Fibroblast of lung (primary cell): ENCODE results near the gene POLN. TPM values are rescaled to one million over a fixed set of nuclear protein-coding genes. Genes with fewer than 3 reads are reported as not detected.

ENCODE experiments used
- DNase-seq, 2 donors: peaks; one replicate each; pipeline versions ENCODE4 v3.0.0 to v3.0.0-alpha.2; 2010; ENCODE audit warnings: low read depth in 2 of 2
- H2AFZ ChIP-seq: 2 replicates; pipeline ENCODE4 v1.5.1; 2012; ENCODE audit warnings: low read length, control low read depth, inconsistent platforms
- H3K27ac ChIP-seq: 2 replicates; pipeline ENCODE4 v1.5.1; 2011; ENCODE audit warnings: low read length, control low read depth; ENCODE audit not compliant: insufficient read depth
- H3K27me3 ChIP-seq: 2 replicates; pipeline ENCODE4 v1.5.1; 2011; ENCODE audit warnings: mild to moderate bottlenecking, low read length; ENCODE audit not compliant: control insufficient read depth, insufficient read depth
- H3K36me3 ChIP-seq: 2 replicates; pipeline ENCODE4 v1.5.1; 2011; ENCODE audit warnings: low read length; ENCODE audit not compliant: control insufficient read depth, insufficient read depth
- H3K4me1 ChIP-seq: 2 replicates; pipeline ENCODE4 v1.5.1; 2011; ENCODE audit warnings: low read length; ENCODE audit not compliant: control insufficient read depth, insufficient read depth; ENCODE audit errors: extremely low read depth
- H3K4me2 ChIP-seq: 2 replicates; pipeline ENCODE4 v1.5.1; 2011; ENCODE audit warnings: low read length, control low read depth; ENCODE audit not compliant: insufficient read depth; ENCODE audit errors: extremely low read depth
- H3K4me3 ChIP-seq, 4 experiments: fragments of 200-600 bp in 1 of 4; sonication (generic) in 1 of 4; replicated peaks in 1 of 4; 2 replicates each; pipeline ENCODE4 v1.5.1; 2011 to 2016; ENCODE audit warnings: low read length in 4 of 4, low read depth in 3 of 4, mild to moderate bottlenecking in 3 of 4, control low read depth in 2 of 4, inconsistent platforms in 1 of 4, mixed read lengths in 1 of 4; ENCODE audit not compliant: insufficient read depth in 1 of 4; ENCODE audit errors: control extremely low read depth in 1 of 4
- H3K79me2 ChIP-seq: 2 replicates; pipeline ENCODE4 v1.5.1; 2012; ENCODE audit warnings: mild to moderate bottlenecking, low read length, inconsistent platforms; ENCODE audit not compliant: control insufficient read depth, insufficient read depth
- H3K9ac ChIP-seq: 2 replicates; pipeline ENCODE4 v1.5.1; 2011; ENCODE audit warnings: mild to moderate bottlenecking, low read length, control low read depth; ENCODE audit not compliant: insufficient read depth
- H3K9me3 ChIP-seq: 2 replicates; pipeline ENCODE4 v1.5.1; 2012; ENCODE audit warnings: low read depth, low read length; ENCODE audit not compliant: control insufficient read depth, insufficient read depth
- H4K20me1 ChIP-seq: 2 replicates; pipeline ENCODE4 v1.5.1; 2011; ENCODE audit warnings: low read length; ENCODE audit not compliant: control insufficient read depth, insufficient read depth; ENCODE audit errors: extremely low read depth
- CTCF ChIP-seq, 2 donors: IDR thresholded peaks in 1 of 2; conservative IDR thresholded peaks in 1 of 2; 1 replicate in 1 of 2; 2 replicates in 1 of 2; pipeline ENCODE4 v1.5.1; 2011 to 2012; ENCODE audit warnings: low read length in 2 of 2, control low read depth in 1 of 2, inconsistent platforms in 1 of 2, low read depth in 1 of 2, mild to moderate bottlenecking in 1 of 2
- EZH2 ChIP-seq: IDR thresholded peaks from 2 replicates; pipeline ENCODE4 v1.5.1; 2012; ENCODE audit warnings: low read length, control low read depth, mild to moderate bottlenecking; ENCODE audit errors: missing control alignments
- polyA plus RNA-seq, 2 donors: library from polyadenylated mRNA; depleted of rRNA in 1 of 2; stranded (reverse) in 1 of 2; unstranded in 1 of 2; fragments of >200 nt; gene quantifications; 2 replicates each; pipeline ENCODE4 v1.2.1, GENCODE V29; 2011 to 2012; ENCODE audit warnings: missing spikeins in 1 of 2
- total RNA-seq: library from RNA; depleted of rRNA; stranded (reverse); fragments of >200 nt; gene quantifications from 2 replicates; pipeline ENCODE4 v1.2.1, GENCODE V29; 2014

Gene POLN
- total and polyA plus RNA-seq, 2 donors (not counting 1 experiment from before 2014, with no cell fraction given), result 0.58 to 5.6 TPM

GRCh38 chr4:2266821-2267220 is 24.9 kb upstream of the POLN start:
- Histone ChIP-seq H3K27ac (no peak overlapping the region), H3K4me2 (no peak overlapping the region), H3K36me3 (no peaks in the 10 kb centered on the region), H3K27me3 (no peaks in the 10 kb centered on the region), H2AFZ (no peak overlapping the region), H3K9me3 (no peaks in the 10 kb centered on the region), H3K4me1 (peaks cover 8% of the 10 kb centered on the region), H4K20me1 (no peaks in the 10 kb centered on the region), H3K9ac (no peak overlapping the region), H3K79me2 (no peaks in the 10 kb centered on the region), H3K4me3 (no peak overlapping the region)
- TF ChIP-seq EZH2 (no peak), CTCF (conservative IDR thresholded peaks at IDR 0.05 in 1 of 2, IDR thresholded peaks at IDR 0.05 in 1 of 2; ENCODE audit: low read depth in 1 of 2, low read length in 2 of 2) (no peak)
- no peak for DNase-seq

- Histone ChIP-seq H3K27me3 (no peaks in the 10 kb centered on the region), H3K79me2 (no peaks in the 10 kb centered on the region), H3K4me2 (peak overlapping the region; percentile 23), H2AFZ (no peak overlapping the region), H3K27ac (peak overlapping the region; percentile 16), H3K9me3 (no peaks in the 10 kb centered on the region), H3K4me3 (no peak overlapping the region), H3K4me1 (peaks cover 8% of the 10 kb centered on the region), H3K36me3 (no peaks in the 10 kb centered on the region), H3K9ac (no peak overlapping the region), H4K20me1 (no peaks in the 10 kb centered on the region)
- DNase-seq, result peak; percentile 40 to 54
- TF ChIP-seq EZH2 (no peak), CTCF (conservative IDR thresholded peaks at IDR 0.05 in 1 of 2, IDR thresholded peaks at IDR 0.05 in 1 of 2; ENCODE audit: low read depth in 1 of 2, low read length in 2 of 2) (no peak)
Observed at GRCh38 chr4:2266181-2266580, 24.3 kb upstream of the POLN start.

DNA sequence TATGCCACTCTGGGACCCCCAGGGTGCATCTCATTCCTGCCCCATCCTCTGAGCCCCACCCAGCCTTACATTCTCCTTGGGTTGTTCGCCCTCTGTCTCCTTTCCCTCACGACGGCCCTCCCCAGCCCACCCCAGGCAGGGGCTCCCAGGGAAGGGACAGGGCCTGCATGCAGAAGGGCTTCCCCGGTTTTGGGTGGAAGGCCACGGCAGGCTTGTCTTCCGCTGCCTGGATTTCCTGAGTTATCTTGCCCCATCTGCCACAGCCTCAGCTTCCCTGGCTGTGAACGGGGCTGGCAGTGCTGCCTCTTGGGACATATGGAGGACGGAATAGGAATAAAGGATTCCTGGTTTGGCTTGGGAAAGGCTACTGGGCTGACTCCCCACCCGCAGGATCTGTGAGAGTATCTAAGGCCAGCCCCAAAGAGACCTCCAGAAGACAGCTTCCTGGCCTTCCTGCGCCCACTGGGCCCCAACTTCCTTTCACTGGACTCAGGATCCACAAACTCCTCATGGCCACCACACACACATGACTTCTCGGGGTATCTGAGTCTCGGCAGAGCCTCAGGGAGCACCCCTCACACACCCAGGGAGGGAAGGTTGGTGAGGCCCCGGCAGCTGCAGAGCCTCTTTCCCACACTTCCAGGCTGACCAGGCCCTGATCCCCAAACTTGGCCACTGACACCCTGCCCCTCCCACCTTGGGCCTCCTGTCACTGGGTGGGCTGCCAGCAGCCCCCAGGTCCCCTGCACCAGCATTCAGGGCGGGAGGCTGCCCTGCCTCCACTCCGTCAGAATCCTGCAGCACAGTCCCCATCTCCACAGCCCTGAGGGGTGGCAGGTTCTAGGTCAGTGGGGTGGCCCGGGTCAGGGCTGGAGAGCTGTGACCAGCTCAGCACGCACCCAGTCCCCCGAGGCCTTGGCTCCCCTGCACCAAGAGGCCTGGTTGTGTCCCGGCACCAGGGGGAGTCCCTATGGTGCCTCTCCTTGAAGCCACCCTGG is 23.5 kb upstream of the POLN start:
- Histone ChIP-seq H3K79me2 (peaks cover 4% of the 10 kb centered on the region), H3K9me3 (no peaks in the 10 kb centered on the region), H3K4me2 (peak overlapping the region; percentile 23), H3K36me3 (no peaks in the 10 kb centered on the region), H3K9ac (no peak overlapping the region), H4K20me1 (no peaks in the 10 kb centered on the region), H3K27ac (peak overlapping the region; percentile 16), H2AFZ (no peak overlapping the region), H3K4me3 (no peak overlapping the region), H3K27me3 (no peaks in the 10 kb centered on the region), H3K4me1 (peaks cover 8% of the 10 kb centered on the region)
- DNase-seq, result no peak
- no peak for TF ChIP-seq EZH2
- TF ChIP-seq CTCF (conservative IDR thresholded peaks at IDR 0.05 in 1 of 2, IDR thresholded peaks at IDR 0.05 in 1 of 2; ENCODE audit: low read depth in 1 of 2, low read length in 2 of 2), result no peak
